SH-SY5Y (cell line): Measurements from ENCODE around the gene CFAP99.
A peak's percentile ranks its signal among the peaks of the same experiment; 100 is the strongest.

ENCODE experiments used
- GATA2 ChIP-seq: IDR thresholded peaks from 2 replicates; pipeline ENCODE4 v1.6.1; 2011; ENCODE audit warnings: mild to moderate bottlenecking, low read depth, low read length
- GATA3 ChIP-seq: IDR thresholded peaks from 2 replicates; pipeline ENCODE4 v1.6.1; 2011; ENCODE audit warnings: low read depth, mild to moderate bottlenecking, low read length, moderate library complexity

DNA sequence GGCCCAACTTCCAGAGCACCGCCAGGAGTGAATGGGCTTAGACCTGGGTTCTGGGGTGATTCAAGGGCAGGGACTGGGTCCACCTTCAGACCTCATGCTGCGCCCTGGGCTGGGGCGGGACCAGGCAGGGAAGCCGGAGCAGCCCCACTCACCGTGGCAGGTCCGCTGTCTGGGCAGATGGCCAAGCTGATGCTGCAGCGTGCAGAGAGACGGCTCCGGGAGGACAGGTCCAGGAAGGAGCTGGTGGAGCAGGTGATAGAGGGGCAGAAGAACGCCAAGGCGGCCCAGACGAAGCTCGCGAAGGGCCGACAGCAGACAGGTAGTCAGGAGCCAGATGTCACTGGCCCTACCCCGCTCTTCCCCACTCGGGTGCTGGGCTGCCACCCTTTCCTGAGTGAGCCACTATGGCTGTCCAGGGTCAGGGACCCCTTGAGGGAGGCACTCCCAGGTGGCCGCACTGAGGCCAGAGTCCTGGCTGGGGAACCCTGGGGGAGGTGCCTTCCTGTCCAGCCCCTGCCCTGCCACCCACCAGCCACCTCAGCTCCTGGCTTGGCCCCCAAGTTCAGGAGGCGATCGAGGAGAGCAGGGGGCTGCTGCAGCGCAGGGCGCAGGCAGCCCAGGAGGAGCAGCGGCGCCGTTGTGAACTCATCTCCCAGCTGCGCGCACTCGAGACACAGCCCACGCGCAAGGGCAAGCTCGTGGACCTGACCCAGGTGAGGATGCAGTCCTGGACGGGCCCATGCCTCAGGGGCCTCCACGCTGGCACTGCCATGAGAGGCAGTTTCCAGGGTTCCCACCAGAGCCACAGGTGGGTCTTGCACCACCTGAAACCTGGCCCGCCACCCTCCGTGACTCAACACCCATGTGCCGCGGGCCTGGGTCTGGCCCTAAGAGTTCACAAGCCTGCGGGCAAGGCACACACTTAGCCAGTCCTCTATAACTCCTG is 40.1 kb downstream of the CFAP99 start:
- TF ChIP-seq GATA3 (no peak), GATA2 (peak; percentile 23; the same call in 1 of the 2 replicates)
